Activated CD4-positive, alpha-beta T cell treated with anti-CD3 and anti-CD28 coated beads for 36 hours (primary cell): Measurements from ENCODE around the gene CYB561A3. TPM values are rescaled to one million over a fixed set of nuclear protein-coding genes. Genes with fewer than 3 reads are reported as not detected.

Source experiments
- ATAC-seq: fragments of 200-7000 bp; cut with Tn5 transposase; one replicate; pipeline ENCODE4 v1.10.0; 2021; ENCODE audit warnings: mild to moderate bottlenecking, moderate library complexity
- CTCF ChIA-PET: fragments of 350-600 bp; sonication (Branson Sonifier 250); formaldehyde crosslinking; loops from one replicate; lab custom pipeline; 2021; ENCODE audit warnings: antibody characterized with exemption; lab: Charles Lee
- POLR2A ChIA-PET: fragments of 350-600 bp; sonication (Branson Sonifier 250); formaldehyde crosslinking; loops from one replicate; lab custom pipeline; 2021; ENCODE audit warnings: antibody characterized with exemption, inconsistent platforms; lab: Charles Lee
- DNase-seq: peaks from one replicate; pipeline ENCODE4 v3.0.0-alpha.2; 2020
- H3K27ac Mint-ChIP-seq: one replicate; pipeline ENCODE4 v1.8.0; 2021; ENCODE audit warnings: mixed read lengths
- H3K27me3 Mint-ChIP-seq: one replicate; pipeline ENCODE4 v1.8.0; 2021; ENCODE audit warnings: mixed read lengths
- H3K36me3 Mint-ChIP-seq: one replicate; pipeline ENCODE4 v1.8.0; 2021; ENCODE audit warnings: low read depth, mixed read lengths
- H3K4me1 Mint-ChIP-seq: one replicate; pipeline ENCODE4 v1.8.0; 2021; ENCODE audit warnings: mixed read lengths
- H3K4me3 Mint-ChIP-seq: one replicate; pipeline ENCODE4 v1.8.0; 2021; ENCODE audit warnings: mild to moderate bottlenecking, moderate library complexity, mixed read lengths
- H3K9me3 Mint-ChIP-seq: one replicate; pipeline ENCODE4 v1.8.0; 2021; ENCODE audit warnings: low read depth, mixed read lengths
- intact Hi-C, 2 experiments: fragments of 100-400 bp; cut with DNase I in 1 of 2; cut with micrococcal nuclease in 1 of 2; formaldehyde crosslinking; loops; one replicate each; pipeline versions ENCODE4 v1.14.2 to v1.15.1; 2022 to 2024; cut with DNase I, micrococcal nuclease
- total RNA-seq, 2 experiments: library from RNA; stranded (reverse); gene quantifications; one replicate each; pipeline ENCODE4 v1.2.3, GENCODE V29; 2021

CYB561A3 gene
- total RNA-seq, 2 experiments from 2014 or later = 31.8 to 34.4 TPM

GRCh38 chr11:61343792-61344745 lies 17.6 kb downstream of the CYB561A3 start:
- H3K9me3 Mint-ChIP-seq = no peaks in the 10 kb centered on the region
- no peaks in the 10 kb centered on the region for H3K4me1 Mint-ChIP-seq
- no peaks in the 10 kb centered on the region for H3K27me3 Mint-ChIP-seq
- no peak overlapping the region for H3K4me3 Mint-ChIP-seq
- POLR2A ChIA-PET = no interaction called here
- DNase-seq = no peak
- H3K27ac Mint-ChIP-seq = no peak overlapping the region
- intact Hi-C loops = no loop called here
- peaks cover 22% of the 10 kb centered on the region for H3K36me3 Mint-ChIP-seq
- ATAC-seq = no peak
- CTCF ChIA-PET = no interaction called here

- CTCF ChIA-PET = interaction anchor here (0.9 to 1.6 kb wide), 2 partner anchors 44 to 105 kb away, joined by 3 to 4 read pairs; no protein-coding TSS in a partner anchor
- POLR2A ChIA-PET = no interaction called here
Measured at GRCh38 chr11:61342207-61342803, 19.4 kb downstream of the CYB561A3 start.

GRCh38 chr11:61341706-61342105 lies 20.0 kb downstream of the CYB561A3 start:
- no peak for DNase-seq
- Mint-ChIP-seq H3K27me3 (no peaks in the 10 kb centered on the region), H3K4me1 (peaks cover 3% of the 10 kb centered on the region), H3K27ac (no peak overlapping the region), H3K9me3 (no peaks in the 10 kb centered on the region), H3K36me3 (peaks cover 23% of the 10 kb centered on the region), H3K4me3 (no peak overlapping the region)
- ChIA-PET CTCF (interaction anchor here (0.9 to 1.6 kb wide), 2 partner anchors 44 to 105 kb away, joined by 3 to 4 read pairs; no protein-coding TSS in a partner anchor), POLR2A (no interaction called here)
- no peak for ATAC-seq
- intact Hi-C loops = no loop called here

More at GRCh38 chr11:61342207-61342803, 19.4 kb downstream of the CYB561A3 start:
- no peak for DNase-seq
- no peak overlapping the region for H3K4me3 Mint-ChIP-seq
- no peak for ATAC-seq
- intact Hi-C loops = no loop called here
- H3K4me1 Mint-ChIP-seq = no peaks in the 10 kb centered on the region
- peaks cover 23% of the 10 kb centered on the region for H3K36me3 Mint-ChIP-seq
- no peaks in the 10 kb centered on the region for H3K27me3 Mint-ChIP-seq
- no peak overlapping the region for H3K27ac Mint-ChIP-seq
- H3K9me3 Mint-ChIP-seq = no peaks in the 10 kb centered on the region

GRCh38 chr11:61340979-61341378 lies 20.7 kb downstream of the CYB561A3 start:
- Mint-ChIP-seq H3K36me3 (peaks cover 23% of the 10 kb centered on the region), H3K9me3 (no peaks in the 10 kb centered on the region), H3K27ac (no peak overlapping the region), H3K4me1 (peaks cover 9% of the 10 kb centered on the region), H3K4me3 (no peak overlapping the region), H3K27me3 (no peaks in the 10 kb centered on the region)
- POLR2A ChIA-PET = no interaction called here
- ATAC-seq = no peak
- CTCF ChIA-PET = interaction anchor here (0.7 to 1.6 kb wide), 2 partner anchors 9 to 45 kb away, joined by 3 to 4 read pairs; no protein-coding TSS in a partner anchor
- intact Hi-C loops = no loop called here
- no peak for DNase-seq

GRCh38 chr11:61339490-61339878 lies 22.2 kb downstream of the CYB561A3 start:
- peaks cover 19% of the 10 kb centered on the region for H3K36me3 Mint-ChIP-seq
- intact Hi-C loops = loop anchor here in 1 of 2 experiments (5.0 to 10.0 kb wide), 2 partner anchors 298 to 785 kb away; partner anchors contain the start of gene INCENP
- POLR2A ChIA-PET = no interaction called here
- no peak overlapping the region for H3K27ac Mint-ChIP-seq
- no peak overlapping the region for H3K4me3 Mint-ChIP-seq
- DNase-seq (no peak), ATAC-seq (no peak)
- H3K4me1 Mint-ChIP-seq = peaks cover 18% of the 10 kb centered on the region
- H3K9me3 Mint-ChIP-seq = no peaks in the 10 kb centered on the region
- H3K27me3 Mint-ChIP-seq = no peaks in the 10 kb centered on the region
- CTCF ChIA-PET = interaction anchor here (0.6 to 7.4 kb wide), 2 partner anchors 44 to 1566 kb away, joined by 3 to 185 read pairs; no protein-coding TSS in a partner anchor

- H3K36me3 Mint-ChIP-seq = peaks cover 22% of the 10 kb centered on the region
- H3K27me3 Mint-ChIP-seq = no peaks in the 10 kb centered on the region
- no peak overlapping the region for H3K4me3 Mint-ChIP-seq
- ChIA-PET CTCF (interaction anchor here (0.6 to 7.4 kb wide), 2 partner anchors 45 to 1567 kb away, joined by 3 to 185 read pairs; no protein-coding TSS in a partner anchor), POLR2A (no interaction called here)
- intact Hi-C loops = loop anchor here in 1 of 2 experiments (5.0 to 10.0 kb wide), 2 partner anchors 298 to 786 kb away; partner anchors contain the start of gene INCENP
- no peak overlapping the region for H3K27ac Mint-ChIP-seq
- DNase-seq = no peak
- H3K4me1 Mint-ChIP-seq = peaks cover 24% of the 10 kb centered on the region
- no peaks in the 10 kb centered on the region for H3K9me3 Mint-ChIP-seq
- no peak for ATAC-seq
Measured at GRCh38 chr11:61338783-61339489, 22.7 kb downstream of the CYB561A3 start.

- POLR2A ChIA-PET = no interaction called here
- H3K36me3 Mint-ChIP-seq = peaks cover 27% of the 10 kb centered on the region
Measured at GRCh38 chr11:61337706-61338470, 23.8 kb downstream of the CYB561A3 start.

GRCh38 chr11:61336171-61336935 lies 25.3 kb downstream of the CYB561A3 start:
- intact Hi-C loops = loop anchor here (1.0 to 10.0 kb wide), 7 partner anchors 25 to 788 kb away; partner anchors contain the start of genes CPSF7 (in 1 of the 2), CYB561A3 (in 1 of the 2), INCENP (in 1 of the 2) and TMEM216 (in 1 of the 2)
- ATAC-seq (peak; percentile 68), DNase-seq (peak; percentile 90)
- CTCF ChIA-PET = interaction anchor here (0.6 to 7.4 kb wide), 37 partner anchors 9 to 1723 kb away, joined by 3 to 185 read pairs (median 6); partner anchors contain the start of genes CPSF7, CYB561A3, SDHAF2 and TMEM138
- H3K27me3 Mint-ChIP-seq = no peaks in the 10 kb centered on the region
- POLR2A ChIA-PET = interaction anchor here (0.6 to 1.3 kb wide), 6 partner anchors 14 to 73 kb away, joined by 3 to 15 read pairs (median 5); partner anchors contain the start of genes CYB561A3, TMEM138 and TMEM216
- H3K36me3 Mint-ChIP-seq = peaks cover 33% of the 10 kb centered on the region
- H3K4me3 Mint-ChIP-seq = no peak overlapping the region
- H3K4me1 Mint-ChIP-seq = peaks cover 37% of the 10 kb centered on the region
- H3K9me3 Mint-ChIP-seq = no peaks in the 10 kb centered on the region
- peak overlapping the region; percentile 86 for H3K27ac Mint-ChIP-seq

More at GRCh38 chr11:61337706-61338470, 23.8 kb downstream of the CYB561A3 start:
- intact Hi-C loops = loop anchor here (2.0 to 10.0 kb wide), 4 partner anchors 55 to 787 kb away; partner anchors contain the start of genes CPSF7 (in 1 of the 2), INCENP (in 1 of the 2) and TMEM216 (in 1 of the 2)
- Mint-ChIP-seq H3K27ac (no peak overlapping the region), H3K27me3 (no peaks in the 10 kb centered on the region), H3K4me3 (no peak overlapping the region), H3K9me3 (no peaks in the 10 kb centered on the region), H3K4me1 (peaks cover 27% of the 10 kb centered on the region)
- no peak for DNase-seq
- ATAC-seq = no peak
- CTCF ChIA-PET = interaction anchor here (2.4 to 7.4 kb wide), 2 partner anchors 30 to 46 kb away, joined by 28 to 185 read pairs; no protein-coding TSS in a partner anchor

- Mint-ChIP-seq H3K27me3 (no peaks in the 10 kb centered on the region), H3K36me3 (peaks cover 38% of the 10 kb centered on the region), H3K4me1 (peaks cover 45% of the 10 kb centered on the region), H3K27ac (peak overlapping the region; percentile 55), H3K4me3 (no peak overlapping the region), H3K9me3 (no peaks in the 10 kb centered on the region)
- ATAC-seq (no peak), DNase-seq (no peak)
- ChIA-PET CTCF (interaction anchor here (0.6 to 7.4 kb wide), 19 partner anchors 8 to 111 kb away, joined by 3 to 185 read pairs (median 17); partner anchors contain the start of genes CPSF7, CYB561A3, SDHAF2 and TMEM138), POLR2A (interaction anchor here (0.6 to 1.5 kb wide), 3 partner anchors 8 to 27 kb away, joined by 3 to 15 read pairs (median 3); partner anchors contain the start of genes CYB561A3 and TMEM138)
- intact Hi-C loops = loop anchor here in 1 of 2 experiments (5.0 to 10.0 kb wide), 2 partner anchors 302 to 789 kb away; partner anchors contain the start of gene INCENP
Measured at GRCh38 chr11:61335355-61335710, 26.3 kb downstream of the CYB561A3 start.
